Mononuclear cell (primary cell): ENCODE results near the gene ANKRD44. TPM values are rescaled to one million over a fixed set of nuclear protein-coding genes. Genes with fewer than 3 reads are reported as not detected.

Source experiments
- H3K27me3 ChIP-seq: 2 replicates; pipeline ENCODE4 v1.6.0; 2011; ENCODE audit warnings: low read length, control low read depth; ENCODE audit not compliant: insufficient read depth
- H3K4me1 ChIP-seq: 2 replicates; pipeline ENCODE4 v1.5.1; 2011; ENCODE audit warnings: mild to moderate bottlenecking, low read length, control low read depth; ENCODE audit not compliant: insufficient read depth
- H3K4me3 ChIP-seq: 2 replicates; pipeline ENCODE4 v1.5.1; 2011; ENCODE audit warnings: mild to moderate bottlenecking, low read length, moderate library complexity
- H3K9me3 ChIP-seq: 2 replicates; pipeline ENCODE4 v1.5.1; 2011; ENCODE audit warnings: low read depth, mild to moderate bottlenecking, control low read depth, low read length
- total RNA-seq: library from RNA; depleted of rRNA; stranded (reverse); fragments of >200 nt; gene quantifications from one replicate; pipeline ENCODE4 v1.2.3, GENCODE V29; 2012

Gene ANKRD44
- total RNA-seq, 1 donor: 171 TPM

DNA sequence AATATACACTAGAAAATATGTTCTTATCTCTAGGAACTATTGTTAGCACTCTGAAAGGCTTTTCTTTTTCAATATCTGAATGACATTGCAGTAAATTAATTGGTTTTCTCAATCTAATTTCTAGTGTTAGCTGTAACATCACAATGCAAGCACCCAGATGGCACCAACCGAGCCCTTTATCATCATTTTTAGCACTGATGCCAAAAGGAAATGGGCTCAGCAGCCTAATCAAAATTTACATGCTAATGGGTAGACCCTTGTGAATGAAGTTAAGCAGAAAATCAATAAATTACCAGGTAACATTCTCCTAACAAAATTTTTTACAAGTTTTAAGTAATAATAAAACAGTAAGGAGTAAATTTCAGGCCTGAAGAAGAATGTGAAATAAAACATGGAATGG is 330.6 kb downstream of the ANKRD44 start:
- no peaks in the 10 kb centered on the region for H3K9me3 ChIP-seq
- H3K27me3 ChIP-seq: no peaks in the 10 kb centered on the region
- H3K4me1 ChIP-seq: peaks cover 18% of the 10 kb centered on the region
- H3K4me3 ChIP-seq: no peak overlapping the region

- H3K4me1 ChIP-seq: no peaks in the 10 kb centered on the region
- no peaks in the 10 kb centered on the region for H3K27me3 ChIP-seq
- no peak overlapping the region for H3K4me3 ChIP-seq
- H3K9me3 ChIP-seq: no peaks in the 10 kb centered on the region
Measured at GRCh38 chr2:196977507-196977906, 333.1 kb downstream of the ANKRD44 start.

DNA sequence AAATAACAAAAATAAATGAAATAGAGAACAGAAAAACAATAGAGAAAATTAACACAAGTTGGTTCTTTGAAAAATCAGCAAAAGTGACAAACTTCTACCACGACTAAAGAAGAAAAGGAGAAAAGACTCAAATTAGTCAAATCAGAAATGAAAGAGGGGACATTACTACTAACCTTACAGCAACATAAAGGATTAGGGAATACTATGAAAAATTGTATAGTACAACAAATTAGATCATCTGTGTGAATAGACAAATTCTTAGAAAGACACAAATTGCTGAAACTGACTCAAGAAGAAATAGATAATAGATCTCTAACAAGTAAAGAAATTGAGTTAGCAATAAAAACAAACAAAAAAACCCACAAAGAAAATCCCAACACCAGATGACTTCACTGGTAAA is 335.6 kb downstream of the ANKRD44 start:
- Histone ChIP-seq H3K9me3 (no peaks in the 10 kb centered on the region), H3K27me3 (no peaks in the 10 kb centered on the region), H3K4me3 (no peak overlapping the region), H3K4me1 (no peaks in the 10 kb centered on the region)

DNA sequence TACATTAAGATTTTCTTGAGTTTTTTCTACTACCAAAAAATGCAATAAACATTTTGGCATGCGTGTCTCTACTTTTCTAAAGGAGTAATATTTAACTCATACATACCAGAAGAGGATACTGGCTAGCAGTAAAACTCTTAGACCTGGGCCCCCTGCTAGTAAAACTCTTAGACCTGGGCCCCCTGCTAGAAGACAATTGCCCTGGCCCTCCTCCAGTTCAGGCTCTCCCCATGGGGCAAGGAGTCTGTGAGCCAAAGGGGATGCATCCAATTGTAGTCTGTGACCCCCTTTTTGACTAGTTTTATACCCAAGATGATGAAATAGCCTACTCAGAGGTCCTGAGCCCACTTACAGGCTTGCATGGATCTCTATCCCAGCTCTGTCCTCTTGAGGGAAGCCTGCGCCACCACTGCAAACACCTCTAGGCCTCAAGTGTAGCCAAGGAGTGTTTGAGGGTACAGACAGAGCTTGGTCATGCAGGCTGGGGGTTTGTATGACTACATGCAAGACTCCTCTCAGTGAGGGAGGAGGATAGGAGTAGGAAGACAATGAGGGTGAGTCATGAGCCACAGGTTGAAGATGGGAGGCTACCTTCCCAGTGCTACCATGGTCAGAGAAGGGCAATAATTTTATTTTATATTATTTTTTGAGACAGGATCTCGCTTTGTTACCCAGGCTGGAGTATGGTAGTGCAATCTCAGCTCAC is 338.9 kb downstream of the ANKRD44 start:
- Histone ChIP-seq H3K4me1 (no peaks in the 10 kb centered on the region), H3K27me3 (no peaks in the 10 kb centered on the region), H3K4me3 (no peak overlapping the region), H3K9me3 (no peaks in the 10 kb centered on the region)

DNA sequence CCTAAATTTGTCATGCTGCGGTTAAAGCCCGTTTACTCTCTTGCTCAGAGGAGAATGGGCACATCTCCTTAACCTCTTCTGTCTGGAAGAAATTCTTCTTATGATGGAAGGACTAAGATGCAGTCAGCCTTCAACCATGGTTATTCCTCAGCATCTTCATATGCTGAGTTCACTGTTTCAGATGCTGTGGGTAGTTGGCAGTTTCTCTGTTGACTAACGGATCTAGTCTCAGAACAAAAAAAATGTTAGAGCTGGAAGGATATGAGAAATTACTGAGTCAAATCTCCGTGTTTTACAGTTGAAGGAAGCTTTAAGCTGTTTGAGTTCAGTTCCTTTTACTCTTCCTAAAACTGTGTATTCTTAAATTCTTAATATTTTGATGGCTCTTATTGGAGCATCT is 340.5 kb downstream of the ANKRD44 start:
- Histone ChIP-seq H3K4me1 (no peaks in the 10 kb centered on the region), H3K9me3 (no peaks in the 10 kb centered on the region), H3K4me3 (no peak overlapping the region), H3K27me3 (no peaks in the 10 kb centered on the region)

- H3K9me3 ChIP-seq: no peaks in the 10 kb centered on the region
- H3K27me3 ChIP-seq: no peaks in the 10 kb centered on the region
Measured at GRCh38 chr2:196968516-196968915, 342.1 kb downstream of the ANKRD44 start.

DNA sequence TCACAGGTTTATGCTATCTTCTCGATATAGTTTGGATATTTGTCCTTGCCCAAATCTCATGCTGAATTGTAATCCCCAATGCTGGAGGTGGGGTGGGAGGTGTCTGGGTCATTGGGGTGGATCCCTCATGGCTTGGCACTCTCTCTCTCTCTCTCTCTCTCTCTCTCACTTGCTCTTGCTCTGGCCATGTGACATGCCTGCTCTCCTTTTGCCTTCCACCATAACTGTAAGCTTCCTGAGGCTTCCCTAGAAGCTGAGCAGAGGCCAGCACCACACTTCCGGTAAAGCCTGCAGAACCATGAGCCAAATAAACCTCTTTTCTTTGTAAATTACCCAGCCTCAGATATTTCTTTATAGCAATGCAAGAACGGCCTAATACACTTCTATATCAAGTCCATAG is 342.8 kb downstream of the ANKRD44 start:
- H3K4me1 ChIP-seq: no peaks in the 10 kb centered on the region
- no peaks in the 10 kb centered on the region for H3K9me3 ChIP-seq
- no peak overlapping the region for H3K4me3 ChIP-seq
- H3K27me3 ChIP-seq: no peaks in the 10 kb centered on the region

More at GRCh38 chr2:196968516-196968915, 342.1 kb downstream of the ANKRD44 start:
- H3K4me3 ChIP-seq: no peak overlapping the region
- H3K4me1 ChIP-seq: no peaks in the 10 kb centered on the region

DNA sequence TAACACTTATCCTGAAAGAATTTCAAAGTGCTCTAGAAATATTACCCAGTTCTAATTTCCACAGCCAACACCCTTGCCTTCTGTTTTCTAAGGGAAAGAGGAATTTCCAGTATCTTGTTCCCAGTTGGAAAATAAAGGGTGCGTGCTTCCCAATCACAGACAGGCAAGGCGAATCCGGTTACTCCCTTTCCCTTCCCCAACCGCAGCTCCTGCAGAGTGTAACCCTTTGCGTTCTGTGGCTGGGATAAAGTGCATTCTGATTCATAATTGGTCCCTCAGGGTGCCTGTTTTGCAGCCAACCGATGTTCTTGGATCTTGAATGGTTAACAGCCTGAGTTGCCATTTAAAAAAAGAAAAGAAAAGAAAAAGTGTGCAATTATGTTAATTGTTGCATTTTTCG is 343.5 kb downstream of the ANKRD44 start:
- Histone ChIP-seq H3K4me3 (no peak overlapping the region), H3K27me3 (no peaks in the 10 kb centered on the region), H3K9me3 (no peaks in the 10 kb centered on the region), H3K4me1 (no peaks in the 10 kb centered on the region)

GRCh38 chr2:196966061-196966460 is 344.5 kb downstream of the ANKRD44 start:
- Histone ChIP-seq H3K4me3 (no peak overlapping the region), H3K9me3 (no peaks in the 10 kb centered on the region), H3K4me1 (no peaks in the 10 kb centered on the region), H3K27me3 (no peaks in the 10 kb centered on the region)

GRCh38 chr2:196965651-196966050 is 344.9 kb downstream of the ANKRD44 start:
- Histone ChIP-seq H3K9me3 (no peaks in the 10 kb centered on the region), H3K27me3 (no peaks in the 10 kb centered on the region), H3K4me3 (no peak overlapping the region), H3K4me1 (no peaks in the 10 kb centered on the region)

- no peaks in the 10 kb centered on the region for H3K27me3 ChIP-seq
- H3K4me1 ChIP-seq: no peaks in the 10 kb centered on the region
- no peaks in the 10 kb centered on the region for H3K9me3 ChIP-seq
- H3K4me3 ChIP-seq: no peak overlapping the region
Measured at GRCh38 chr2:196963961-196964360, 346.6 kb downstream of the ANKRD44 start.

DNA sequence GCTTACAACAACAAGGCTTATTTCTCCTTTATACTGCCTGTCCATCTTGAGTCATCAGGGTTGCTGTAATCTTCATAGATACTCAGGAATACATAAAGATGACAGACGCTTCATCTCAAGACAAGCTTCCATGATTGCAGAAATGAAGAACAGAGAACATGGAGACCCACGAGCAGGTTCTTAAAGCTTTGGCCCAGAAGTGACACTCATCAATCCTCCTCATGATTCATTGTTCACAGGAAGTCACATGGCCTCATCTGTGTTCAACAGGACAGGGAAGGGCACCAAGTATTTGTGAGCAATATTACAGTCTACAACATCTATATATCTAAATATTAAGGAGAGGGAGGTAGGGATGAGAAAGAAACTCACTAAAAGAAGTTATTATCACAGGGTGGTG is 347.5 kb downstream of the ANKRD44 start:
- no peaks in the 10 kb centered on the region for H3K27me3 ChIP-seq
- H3K4me3 ChIP-seq: no peak overlapping the region
- H3K4me1 ChIP-seq: no peaks in the 10 kb centered on the region
- H3K9me3 ChIP-seq: no peaks in the 10 kb centered on the region

GRCh38 chr2:196962325-196962724 is 348.3 kb downstream of the ANKRD44 start:
- Histone ChIP-seq H3K4me1 (no peaks in the 10 kb centered on the region), H3K27me3 (no peaks in the 10 kb centered on the region), H3K9me3 (no peaks in the 10 kb centered on the region), H3K4me3 (no peak overlapping the region)

DNA sequence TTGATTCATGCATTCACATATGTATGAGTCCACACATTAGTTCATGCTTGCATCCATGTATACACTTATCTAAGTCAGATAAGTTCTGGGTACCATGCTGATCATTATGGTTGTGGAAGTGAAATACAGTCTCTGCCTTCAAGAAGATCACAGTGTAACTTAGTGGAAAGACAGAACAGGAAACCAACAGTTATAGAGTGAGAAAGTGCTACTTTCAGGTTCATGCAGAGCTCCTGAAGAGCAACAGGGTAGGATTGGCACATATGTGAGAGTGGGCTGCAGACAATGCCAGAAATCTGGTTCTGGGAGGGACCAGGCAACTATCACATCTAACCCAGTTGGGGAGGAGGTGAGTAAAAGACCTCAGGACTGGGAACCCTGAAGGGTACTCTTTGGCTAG is 348.7 kb downstream of the ANKRD44 start:
- Histone ChIP-seq H3K27me3 (no peaks in the 10 kb centered on the region), H3K4me3 (no peak overlapping the region), H3K4me1 (no peaks in the 10 kb centered on the region)

GRCh38 chr2:196959734-196960338 is 350.7 kb downstream of the ANKRD44 start:
- H3K9me3 ChIP-seq: no peaks in the 10 kb centered on the region
- H3K4me1 ChIP-seq: no peaks in the 10 kb centered on the region
- no peaks in the 10 kb centered on the region for H3K27me3 ChIP-seq
- H3K4me3 ChIP-seq: no peak overlapping the region

More for the DNA sequence above, 348.7 kb downstream of the ANKRD44 start:
- no peaks in the 10 kb centered on the region for H3K9me3 ChIP-seq

DNA sequence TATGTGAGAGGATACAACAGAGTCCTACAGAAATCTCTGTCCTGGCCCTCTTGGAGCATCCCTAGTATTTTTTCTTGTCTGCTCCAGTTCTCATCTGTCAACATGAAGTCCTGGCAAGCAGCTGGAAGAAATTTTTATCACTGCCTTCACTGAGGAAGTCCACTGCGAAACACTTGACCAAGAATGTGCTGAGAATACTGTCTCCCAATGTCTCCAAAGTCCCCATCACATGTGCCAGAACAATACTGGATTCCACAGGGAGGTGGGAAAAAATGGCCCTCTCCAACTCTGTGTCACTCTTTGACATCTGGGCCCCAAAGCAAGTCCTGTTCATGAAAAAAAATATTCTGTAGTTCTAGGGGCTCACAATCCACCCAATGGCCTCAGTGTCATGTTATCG is 351.3 kb downstream of the ANKRD44 start:
- H3K9me3 ChIP-seq: no peaks in the 10 kb centered on the region
- H3K4me3 ChIP-seq: no peak overlapping the region
- H3K4me1 ChIP-seq: no peaks in the 10 kb centered on the region

More for the DNA sequence above, 351.3 kb downstream of the ANKRD44 start:
- H3K27me3 ChIP-seq: no peaks in the 10 kb centered on the region
